ENCODE results near the gene CPEB3. TPM values are rescaled to one million over a fixed set of nuclear protein-coding genes. Genes with fewer than 3 reads are reported as not detected.
"Not testable (repeated sequence)": the region's sequence is repeated elsewhere in the genome, so short reads cannot be mapped to it uniquely, and the experiment has no call there.

Gene CPEB3
- total RNA-seq, 1 donor from 2014 or later = 2.2 TPM

DNA sequence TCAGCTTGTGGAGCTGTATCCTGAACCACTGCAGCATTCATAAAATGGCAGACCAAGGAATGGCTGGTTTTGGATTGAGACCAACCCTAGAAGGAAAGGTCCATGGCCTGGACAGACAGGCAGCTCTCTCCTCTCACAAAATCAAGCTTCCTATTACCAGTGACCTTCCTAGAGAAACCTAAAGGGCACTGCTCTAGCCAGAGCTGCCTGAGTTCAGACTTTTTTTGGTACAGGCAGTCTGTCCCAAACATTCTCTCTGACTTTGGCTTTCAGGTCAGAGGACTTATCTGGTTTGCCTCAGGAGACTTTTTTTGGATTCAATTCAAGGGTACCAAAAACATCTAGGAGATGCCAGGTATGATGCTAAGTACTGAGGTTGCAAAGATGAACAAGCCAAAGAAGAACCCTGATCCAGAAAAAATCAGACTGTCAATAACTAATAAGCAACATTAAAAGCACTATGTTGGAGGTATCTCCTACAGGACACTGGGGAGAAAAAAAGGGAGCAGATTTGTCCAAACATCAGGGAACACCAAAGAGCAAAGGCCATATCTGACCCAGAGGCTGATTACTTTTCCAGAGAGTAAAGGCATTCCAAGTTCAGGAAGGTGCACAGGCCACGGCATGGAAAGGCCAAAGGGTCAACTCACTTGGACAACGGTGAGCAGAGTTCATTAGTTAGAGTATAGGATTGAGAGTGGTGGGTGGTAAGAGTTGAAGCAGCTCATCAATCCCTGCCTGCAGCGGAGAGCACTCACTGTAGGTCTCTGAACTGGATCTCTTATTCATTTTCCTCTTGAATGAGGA is 169.0 kb downstream of the CPEB3 start:
- H3K9me3 Mint-ChIP-seq = no peaks in the 10 kb centered on the region
- no peak overlapping the region for H3K9ac ChIP-seq
- H3K4me3 ChIP-seq = no peak overlapping the region
- no peak for DNase-seq (ENCODE audit: low spot score)
- no peaks in the 10 kb centered on the region for H3K79me2 ChIP-seq (ENCODE audit: low read depth)
- H3K27ac ChIP-seq = no peak overlapping the region
- H3K27me3 ChIP-seq = no peaks in the 10 kb centered on the region
- H3K4me2 ChIP-seq = no peak overlapping the region
- H2AFZ ChIP-seq (replicated peaks) = no peak overlapping the region
- no peaks in the 10 kb centered on the region for H3K4me1 ChIP-seq
- H3K36me3 Mint-ChIP-seq = no peaks in the 10 kb centered on the region
- H3K4me1 Mint-ChIP-seq = peaks cover 5% of the 10 kb centered on the region
- TF ChIP-seq EZH2phosphoT487 (IDR thresholded peaks at IDR 0.05) (no peak), EZH2 (IDR thresholded peaks at IDR 0.05) (no peak), CTCF (IDR thresholded peaks at IDR 0.05) (no peak)
- no peak overlapping the region for H3K27ac Mint-ChIP-seq
- no peaks in the 10 kb centered on the region for H3F3A ChIP-seq (ENCODE audit: low read depth)
- H3K27me3 Mint-ChIP-seq (ENCODE audit: insufficient read depth, low read depth) = peaks cover 2% of the 10 kb centered on the region
- H3K36me3 ChIP-seq = no peaks in the 10 kb centered on the region
- H3K9me3 ChIP-seq (ENCODE audit: low read depth) = no peaks in the 10 kb centered on the region
- H4K20me1 ChIP-seq (ENCODE audit: low read depth) = no peaks in the 10 kb centered on the region
- no peak overlapping the region for H3K4me3 Mint-ChIP-seq

GRCh38 chr10:92119340-92119739 is 171.5 kb downstream of the CPEB3 start:
- H4K20me1 ChIP-seq (ENCODE audit: low read depth) = no peaks in the 10 kb centered on the region
- peaks cover 5% of the 10 kb centered on the region for H3K4me1 Mint-ChIP-seq
- H3K9ac ChIP-seq = no peak overlapping the region
- peaks cover 2% of the 10 kb centered on the region for H3K27me3 Mint-ChIP-seq (ENCODE audit: insufficient read depth, low read depth)
- H2AFZ ChIP-seq (replicated peaks) = no peak overlapping the region
- H3K27ac ChIP-seq = no peak overlapping the region
- DNase-seq (ENCODE audit: low spot score) = no peak
- no peaks in the 10 kb centered on the region for H3K27me3 ChIP-seq
- no peaks in the 10 kb centered on the region for H3K4me1 ChIP-seq
- H3K4me3 Mint-ChIP-seq = no peak overlapping the region
- H3K4me2 ChIP-seq = no peak overlapping the region
- H3K36me3 Mint-ChIP-seq = no peaks in the 10 kb centered on the region
- no peak overlapping the region for H3K4me3 ChIP-seq
- no peaks in the 10 kb centered on the region for H3K36me3 ChIP-seq
- no peaks in the 10 kb centered on the region for H3K9me3 Mint-ChIP-seq
- H3K79me2 ChIP-seq (ENCODE audit: low read depth) = no peaks in the 10 kb centered on the region
- no peaks in the 10 kb centered on the region for H3K9me3 ChIP-seq (ENCODE audit: low read depth)
- H3F3A ChIP-seq (ENCODE audit: low read depth) = no peaks in the 10 kb centered on the region
- TF ChIP-seq EZH2 (IDR thresholded peaks at IDR 0.05) (no peak), EZH2phosphoT487 (IDR thresholded peaks at IDR 0.05) (no peak), CTCF (IDR thresholded peaks at IDR 0.05) (no peak)
- H3K27ac Mint-ChIP-seq = no peak overlapping the region

DNA sequence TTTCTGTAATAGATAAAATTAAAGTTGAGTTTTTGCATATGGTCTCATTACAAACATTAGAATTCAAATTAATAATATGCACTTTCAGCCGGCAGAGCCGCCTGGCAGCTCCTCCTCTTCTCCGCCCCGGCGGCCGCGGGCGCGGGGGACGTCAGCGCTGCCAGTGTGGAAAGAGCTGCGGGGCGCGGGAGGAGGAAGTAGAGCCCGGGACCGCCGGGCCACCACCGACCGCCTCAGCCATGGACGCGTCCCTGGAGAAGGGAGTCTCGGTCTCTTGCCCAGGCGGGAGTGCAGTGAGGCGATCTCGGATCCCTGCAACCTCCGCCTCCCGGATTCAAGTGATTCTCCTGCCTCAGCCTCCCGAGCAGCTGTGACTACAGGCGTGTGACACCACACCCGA is 176.0 kb downstream of the CPEB3 start:
- H3K27ac ChIP-seq; H3K9ac ChIP-seq; H3F3A ChIP-seq (ENCODE audit: low read depth); H3K4me2 ChIP-seq; H3K36me3 Mint-ChIP-seq; H3K27me3 ChIP-seq; H3K27me3 Mint-ChIP-seq (ENCODE audit: insufficient read depth, low read depth); H3K9me3 ChIP-seq (ENCODE audit: low read depth); DNase-seq (ENCODE audit: low spot score); H3K4me1 Mint-ChIP-seq; H3K4me3 ChIP-seq; H3K79me2 ChIP-seq (ENCODE audit: low read depth); H3K36me3 ChIP-seq; H2AFZ ChIP-seq (replicated peaks); H3K4me3 Mint-ChIP-seq; H4K20me1 ChIP-seq (ENCODE audit: low read depth); H3K9me3 Mint-ChIP-seq; H3K27ac Mint-ChIP-seq; H3K4me1 ChIP-seq: not testable (repeated sequence)

DNA sequence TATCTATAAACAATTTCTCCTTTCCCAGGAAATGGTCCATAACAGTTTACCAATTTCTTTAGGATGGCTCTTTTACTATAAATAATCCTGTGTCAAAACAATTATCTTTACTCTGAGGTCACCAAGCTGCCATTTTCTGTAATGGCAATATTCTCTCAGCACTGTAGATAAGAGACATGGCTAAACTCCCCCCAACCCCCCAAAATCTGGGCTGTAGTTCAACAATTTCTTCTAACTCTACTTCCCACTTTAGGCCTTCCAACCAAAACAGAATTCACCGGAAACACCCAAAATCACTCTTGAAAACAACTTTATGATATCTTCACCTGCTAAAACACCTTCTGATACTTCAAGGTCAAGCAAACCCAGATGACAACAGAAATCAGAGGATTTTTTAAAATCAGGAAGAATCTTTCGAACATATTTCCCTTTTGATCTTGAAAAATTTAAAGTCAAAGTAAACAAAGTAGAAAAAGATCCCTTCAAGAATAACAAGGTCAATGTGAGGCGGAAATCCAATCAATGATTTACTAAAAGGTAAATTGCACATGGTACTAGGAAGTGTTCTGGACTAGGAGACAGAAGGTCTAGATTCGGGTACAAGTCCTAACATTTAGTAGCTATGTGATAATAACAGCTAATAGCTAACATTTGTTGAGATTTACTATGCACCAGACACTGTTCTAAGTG is 176.8 kb downstream of the CPEB3 start:
- H3K9ac ChIP-seq = no peak overlapping the region
- no peaks in the 10 kb centered on the region for H3K9me3 ChIP-seq (ENCODE audit: low read depth)
- Mint-ChIP-seq H3K27ac (no peak overlapping the region), H3K36me3 (no peaks in the 10 kb centered on the region), H3K9me3 (no peaks in the 10 kb centered on the region), H3K4me3 (no peak overlapping the region), H3K4me1 (no peaks in the 10 kb centered on the region), H3K27me3 (ENCODE audit: insufficient read depth, low read depth) (no peaks in the 10 kb centered on the region)
- TF ChIP-seq CTCF (IDR thresholded peaks at IDR 0.05) = no peak
- TF ChIP-seq EZH2phosphoT487 (IDR thresholded peaks at IDR 0.05) = no peak
- TF ChIP-seq EZH2 (IDR thresholded peaks at IDR 0.05) = no peak
- no peaks in the 10 kb centered on the region for H3K27me3 ChIP-seq
- no peaks in the 10 kb centered on the region for H3F3A ChIP-seq (ENCODE audit: low read depth)
- H3K79me2 ChIP-seq (ENCODE audit: low read depth) = no peaks in the 10 kb centered on the region
- no peak overlapping the region for H2AFZ ChIP-seq (replicated peaks)
- no peak overlapping the region for H3K4me3 ChIP-seq
- DNase-seq (ENCODE audit: low spot score) = no peak
- H4K20me1 ChIP-seq (ENCODE audit: low read depth) = no peaks in the 10 kb centered on the region
- no peaks in the 10 kb centered on the region for H3K36me3 ChIP-seq
- no peaks in the 10 kb centered on the region for H3K4me1 ChIP-seq
- H3K27ac ChIP-seq = no peak overlapping the region
- H3K4me2 ChIP-seq = no peak overlapping the region

Data from neural progenitor cell (in vitro differentiated cells).